K562 (cell line): ENCODE results near the gene ZNRF2. TPM values are rescaled to one million over a fixed set of nuclear protein-coding genes. Genes with fewer than 3 reads are reported as not detected.
"Not testable (repeated sequence)": the region's sequence is repeated elsewhere in the genome, so short reads cannot be mapped to it uniquely, and the experiment has no call there.

ENCODE experiments used
- ATAC-seq: fragments of 200-7000 bp; cut with Tn5 transposase; 3 replicates; pipeline ENCODE4 v1.9.1; 2020; ENCODE audit warnings: moderate library complexity
- BruUV-seq: library from RNA; stranded (reverse); fragments of 400-500 nt; replicated peaks from 2 replicates; lab custom pipeline; 2021; lab: Mats Ljungman, UMichigan
- CTCF ChIA-PET: fragments of 300-600 bp; formaldehyde crosslinking; extraction: SDS; loops from one replicate; lab custom pipeline; 2021; ENCODE audit warnings: low intra/inter-chr PET ratio; lab: Yijun Ruan, JAX
- POLR2A ChIA-PET: fragments of 300-600, 350-650 bp; sonication (Branson Sonifier 250); formaldehyde crosslinking; extraction: SDS; loops from one replicate; lab custom pipeline; 2021; ENCODE audit warnings: antibody characterized with exemption, inconsistent platforms; lab: Yijun Ruan, JAX
- DNase-seq, 4 experiments: peaks; one replicate each; pipeline versions ENCODE4 v3.0.0 to v3.0.0-alpha.2; 2011 to 2018; ENCODE audit warnings: low spot score in 3 of 4, mixed read lengths in 3 of 4; ENCODE audit errors: extremely low read depth in 1 of 4
- FAIRE-seq: peaks from 2 replicates; lab custom pipeline; 2011; peaks lifted over from hg19 to GRCh38; lab: Jason Lieb, UNC
- H2AFZ ChIP-seq: 2 replicates; pipeline ENCODE4 v1.6.0; 2011; ENCODE audit warnings: low read depth, low read length, control low read depth, inconsistent platforms
- H3K27ac ChIP-seq: fragments of 200-600 bp; 3 replicates; pipeline ENCODE4 v1.8.0; 2011; ENCODE audit warnings: low read depth, mild to moderate bottlenecking, control low read depth, inconsistent platforms, low read length, moderate library complexity, mixed read lengths; ENCODE audit errors: extremely low read depth
- H3K27me3 ChIP-seq, 2 experiments: fragments of 300-600 bp in 1 of 2; 2 replicates in 1 of 2; 3 replicates in 1 of 2; pipeline versions ENCODE4 v1.6.0 to v1.8.0; 2011; ENCODE audit warnings: inconsistent platforms in 2 of 2, low read length in 2 of 2, mild to moderate bottlenecking in 1 of 2, mixed read lengths in 1 of 2, moderate library complexity in 1 of 2; ENCODE audit not compliant: control insufficient read depth in 2 of 2, insufficient read depth in 2 of 2
- H3K36me3 ChIP-seq: fragments of 300-600 bp; 3 replicates; pipeline ENCODE4 v1.8.0; 2011; ENCODE audit warnings: mild to moderate bottlenecking, low read length, inconsistent platforms; ENCODE audit not compliant: control insufficient read depth, insufficient read depth
- H3K4me1 ChIP-seq, 2 experiments: fragments of 200-600 bp in 1 of 2; replicated peaks in 1 of 2; 2 replicates in 1 of 2; 3 replicates in 1 of 2; pipeline versions ENCODE4 v1.5.1 to v1.8.0; 2011; ENCODE audit warnings: inconsistent platforms in 2 of 2, low read length in 2 of 2, mild to moderate bottlenecking in 1 of 2, mixed read lengths in 1 of 2, moderate library complexity in 1 of 2; ENCODE audit not compliant: control insufficient read depth in 2 of 2, insufficient read depth in 2 of 2
- H3K4me2 ChIP-seq: 2 replicates; pipeline ENCODE4 v1.6.1; 2011; ENCODE audit warnings: low read length, control low read depth, inconsistent platforms, mixed read lengths; ENCODE audit not compliant: insufficient read depth
- H3K4me3 ChIP-seq: fragments of 200-600 bp; sonication (generic), shearing (Covaris generic); 2 replicates; pipeline ENCODE4 v1.5.1; 2016; ENCODE audit warnings: control low read depth, inconsistent platforms
- H3K79me2 ChIP-seq: fragments of 200-600 bp; 3 replicates; pipeline ENCODE4 v1.8.0; 2011; ENCODE audit warnings: low read length, inconsistent platforms; ENCODE audit not compliant: control insufficient read depth, insufficient read depth
- H3K9ac ChIP-seq, 2 experiments: 2 replicates each; pipeline versions ENCODE4 v1.6.0 to v1.6.1; 2011; ENCODE audit warnings: low read depth in 2 of 2, low read length in 2 of 2, control low read depth in 1 of 2, inconsistent platforms in 1 of 2, mild to moderate bottlenecking in 1 of 2, mixed read lengths in 1 of 2; ENCODE audit not compliant: insufficient read depth in 1 of 2
- H3K9me1 ChIP-seq: one replicate; pipeline ENCODE4 v1.6.0; 2011; ENCODE audit warnings: inconsistent platforms, mild to moderate bottlenecking, low read length, moderate library complexity; ENCODE audit not compliant: control insufficient read depth, insufficient read depth
- H3K9me3 ChIP-seq: replicated peaks from 2 replicates; pipeline ENCODE4 v1.5.1; 2011; ENCODE audit warnings: low read depth, low read length, inconsistent platforms; ENCODE audit not compliant: control insufficient read depth, insufficient read depth
- H4K20me1 ChIP-seq: replicated peaks from 2 replicates; pipeline ENCODE4 v1.6.1; 2011; ENCODE audit warnings: low read length, inconsistent platforms, mixed read lengths; ENCODE audit not compliant: control insufficient read depth, insufficient read depth
- ARID1B ChIP-seq: fragments of 450-650 bp; IDR thresholded peaks from 2 replicates; pipeline ENCODE4 v1.6.1; 2016; ENCODE audit warnings: antibody characterized with exemption, mild to moderate bottlenecking, inconsistent platforms
- ATF7 ChIP-seq: fragments of 450-650 bp; IDR thresholded peaks from 2 replicates; pipeline ENCODE4 v1.7.1; 2014; ENCODE audit warnings: mild to moderate bottlenecking, moderate library complexity
- DPF2 ChIP-seq: fragments of 450-650 bp; IDR thresholded peaks from 2 replicates; pipeline ENCODE4 v1.6.1; 2016
- ESRRA ChIP-seq: fragments of 450-650 bp; IDR thresholded peaks from 2 replicates; pipeline ENCODE4 v1.6.1; 2014; ENCODE audit warnings: low read depth, mild to moderate bottlenecking, moderate library complexity, borderline replicate concordance
- FOSL1 ChIP-seq: fragments of 200-800 bp; sonication (Bioruptor generic); conservative IDR thresholded peaks from 2 replicates; pipeline ENCODE4 v1.6.1; 2016; ENCODE audit warnings: missing genetic modification characterization, missing compliant biosample characterization
- KDM1A ChIP-seq, 2 experiments: fragments of 450-650 bp; IDR thresholded peaks; 2 replicates each; pipeline ENCODE4 v1.6.1; 2016; ENCODE audit warnings: mild to moderate bottlenecking in 2 of 2
- SOX6 ChIP-seq: fragments of 450-650 bp; IDR thresholded peaks from 2 replicates; pipeline ENCODE4 v1.6.1; 2014; ENCODE audit warnings: mild to moderate bottlenecking
- ZFX ChIP-seq: sonication (generic); formaldehyde crosslinking; IDR thresholded peaks from 2 replicates; pipeline ENCODE4 v1.8.0; 2022; ENCODE audit warnings: mild to moderate bottlenecking, missing genetic modification reagents, moderate library complexity
- WGBS: fragments of 100-300 bp; shearing (Covaris generic); methylation state at CpG from one replicate; pipeline ENCODE4 v1.1.6; 2016; ENCODE audit warnings: low coverage, mixed read lengths; ENCODE audit not compliant: insufficient coverage; ENCODE audit errors: missing lambda C conversion rate; 5-methylcytosine and 5-hydroxymethylcytosine counted together
- in situ Hi-C: fragments of 300-500 bp; cut with MboI; formaldehyde crosslinking; loops from 4 replicates; pipeline ENCODE4 v1.15.0; 2018; ENCODE audit warnings: inconsistent platforms, mixed read lengths
- intact Hi-C: fragments of 100-400 bp; cut with micrococcal nuclease; formaldehyde crosslinking; loops from 2 replicates; pipeline ENCODE4 v1.14.2; 2022
- polyA plus RNA-seq, 8 experiments: library from polyadenylated mRNA; depleted of rRNA in 4 of 8; stranded (reverse) in 5 of 8; unstranded in 3 of 8; fragments of >200 nt; fragmentation: Nextera tagmentation in 2 of 8; fragmentation: Illumina TruSeq in 1 of 8; extraction: Ambion mirVana in 2 of 8; extraction: Trizol in 1 of 8; gene quantifications; 2 replicates each; pipeline versions ENCODE4 v1.2.1 to v1.2.3, GENCODE V29; 2011 to 2014; ENCODE audit warnings: inconsistent platforms in 1 of 8, missing spikeins in 1 of 8
- total RNA-seq, 7 experiments: library from RNA; depleted of rRNA in 6 of 7; stranded (reverse); fragments of >200 nt in 6 of 7; fragmentation: Illumina TruSeq in 2 of 7; extraction: Trizol in 2 of 7; gene quantifications; 2 replicates each; pipeline versions ENCODE4 v1.2.1 to v1.2.3, GENCODE V29; 2011 to 2021; ENCODE audit warnings: low replicate concordance in 1 of 7
- TF ChIP-seq, protein P1 (sequence below), 2 experiments: fragments of 450-650 bp in 1 of 2; sonication (generic) in 1 of 2; formaldehyde crosslinking in 1 of 2; IDR thresholded peaks in 1 of 2; conservative IDR thresholded peaks in 1 of 2; 2 replicates each; pipeline versions ENCODE4 v1.6.1 to v1.8.1; 2016 to 2023; ENCODE audit warnings: mild to moderate bottlenecking in 2 of 2, moderate library complexity in 2 of 2, inconsistent platforms in 1 of 2, missing genetic modification reagents in 1 of 2
- TF ChIP-seq, protein P2 (sequence below): sonication (generic); IDR thresholded peaks from 2 replicates; pipeline ENCODE4 v1.6.1; 2016
- TF ChIP-seq, protein P3 (sequence below): fragments of 450-650 bp; IDR thresholded peaks from 2 replicates; pipeline ENCODE4 v1.6.1; 2016

The ZNRF2 gene
- total and polyA plus RNA-seq, 9 of the 15 experiments (the other 6 are each of a cell fraction or from before 2014, with no cell fraction given), result 1.1 to 13.9 (median 5.5) TPM

DNA sequence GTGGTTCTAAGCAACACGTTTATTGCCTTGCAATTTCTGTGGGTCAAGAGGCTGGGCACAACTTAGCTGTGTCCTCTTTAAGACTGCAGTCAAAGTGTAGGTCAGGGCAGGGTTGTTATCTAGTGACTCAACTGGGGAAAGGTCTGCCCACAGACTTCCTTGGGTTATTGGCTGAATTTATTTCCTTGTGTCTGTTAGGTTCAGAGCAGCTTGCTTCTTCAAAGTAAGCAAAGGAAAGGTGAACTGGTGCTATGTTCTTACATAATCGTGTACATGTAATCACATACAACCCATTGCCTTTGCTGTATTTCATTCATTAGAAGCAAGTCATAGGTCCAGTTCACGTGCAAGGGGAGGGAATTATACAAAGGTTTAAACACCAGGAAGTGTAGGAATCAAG, 5.9 kb downstream of the ZNRF2 start (continued):
- TF ChIP-seq, protein P1, sequence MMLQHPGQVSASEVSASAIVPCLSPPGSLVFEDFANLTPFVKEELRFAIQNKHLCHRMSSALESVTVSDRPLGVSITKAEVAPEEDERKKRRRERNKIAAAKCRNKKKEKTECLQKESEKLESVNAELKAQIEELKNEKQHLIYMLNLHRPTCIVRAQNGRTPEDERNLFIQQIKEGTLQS (IDR thresholded peaks at IDR 0.05), result 0 out of 2 replicates have a peak, but pooled peaks have one; percentile 9
- TF ChIP-seq, protein P1 (CRISPR knock-in tag; conservative IDR thresholded peaks at IDR 0.05), result not testable (repeated sequence)
- TF ChIP-seq ARID1B (peak; percentile 50), FOSL1 (0 out of 2 replicates have a peak, but pooled peaks have one; percentile 30), DPF2 (peak; percentile 41; the same call in 1 of the 2 replicates)
- TF ChIP-seq, protein P2, sequence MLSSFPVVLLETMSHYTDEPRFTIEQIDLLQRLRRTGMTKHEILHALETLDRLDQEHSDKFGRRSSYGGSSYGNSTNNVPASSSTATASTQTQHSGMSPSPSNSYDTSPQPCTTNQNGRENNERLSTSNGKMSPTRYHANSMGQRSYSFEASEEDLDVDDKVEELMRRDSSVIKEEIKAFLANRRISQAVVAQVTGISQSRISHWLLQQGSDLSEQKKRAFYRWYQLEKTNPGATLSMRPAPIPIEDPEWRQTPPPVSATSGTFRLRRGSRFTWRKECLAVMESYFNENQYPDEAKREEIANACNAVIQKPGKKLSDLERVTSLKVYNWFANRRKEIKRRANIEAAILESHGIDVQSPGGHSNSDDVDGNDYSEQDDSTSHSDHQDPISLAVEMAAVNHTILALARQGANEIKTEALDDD, result peak; percentile 53; the same call in 1 of the 2 replicates
- TF ChIP-seq, protein P3, sequence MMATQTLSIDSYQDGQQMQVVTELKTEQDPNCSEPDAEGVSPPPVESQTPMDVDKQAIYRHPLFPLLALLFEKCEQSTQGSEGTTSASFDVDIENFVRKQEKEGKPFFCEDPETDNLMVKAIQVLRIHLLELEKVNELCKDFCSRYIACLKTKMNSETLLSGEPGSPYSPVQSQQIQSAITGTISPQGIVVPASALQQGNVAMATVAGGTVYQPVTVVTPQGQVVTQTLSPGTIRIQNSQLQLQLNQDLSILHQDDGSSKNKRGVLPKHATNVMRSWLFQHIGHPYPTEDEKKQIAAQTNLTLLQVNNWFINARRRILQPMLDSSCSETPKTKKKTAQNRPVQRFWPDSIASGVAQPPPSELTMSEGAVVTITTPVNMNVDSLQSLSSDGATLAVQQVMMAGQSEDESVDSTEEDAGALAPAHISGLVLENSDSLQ, result 0 out of 2 replicates have a peak, but pooled peaks have one; percentile 32

DNA sequence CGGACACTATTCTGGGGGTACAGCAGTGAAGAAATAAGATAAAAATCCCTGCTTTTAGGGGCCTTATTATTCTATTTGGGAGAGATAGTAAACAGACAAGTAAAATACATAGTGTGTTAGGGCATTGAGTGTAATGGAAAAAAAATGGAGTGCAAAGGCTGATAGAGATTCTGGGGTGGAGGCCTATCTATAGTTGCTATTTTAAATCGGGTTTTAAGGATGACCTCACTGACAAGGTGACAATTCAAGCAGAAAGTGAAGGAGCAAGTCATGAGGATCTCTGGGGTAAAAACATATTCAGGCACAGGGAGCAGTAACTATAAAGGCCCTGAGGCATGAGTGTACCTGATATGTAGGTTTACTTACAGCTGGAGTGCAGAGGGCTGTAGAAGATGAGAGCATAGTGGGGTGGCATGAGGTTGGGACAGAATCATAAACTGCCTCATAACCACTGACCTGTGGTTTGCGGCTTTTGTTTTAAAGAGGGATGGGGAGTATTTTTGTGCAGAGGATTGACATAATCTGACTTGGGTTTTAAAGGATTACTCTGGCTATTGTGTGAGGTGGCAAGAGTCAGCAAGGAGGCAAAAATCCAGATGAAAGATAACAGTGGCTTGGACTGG, 8.1 kb downstream of the ZNRF2 start:
- H3K4me2 ChIP-seq, in situ Hi-C loops, CTCF ChIA-PET, ATAC-seq, H3K27me3 ChIP-seq, H3K9ac ChIP-seq, H2AFZ ChIP-seq, BruUV-seq, FAIRE-seq, intact Hi-C loops, POLR2A ChIA-PET, DNase-seq, H3K9me3 ChIP-seq, H3K27ac ChIP-seq, H3K36me3 ChIP-seq, H3K4me3 ChIP-seq: not testable (repeated sequence)
- Histone ChIP-seq H3K79me2 (peaks cover 80% of the 10 kb centered on the region), H3K4me1 (peaks cover 7 to 27% of the 10 kb centered on the region in 2 experiments; a peak in 4 of 5 replicates)
- TF ChIP-seq SOX6 (peak; percentile 50; the same call in 1 of the 2 replicates), ATF7 (peak; percentile 62; the same call in 1 of the 2 replicates), KDM1A (IDR thresholded peaks at IDR 0.05) (peak; percentile 13 to 58; a peak in 2 of 4 replicates), ESRRA (0 out of 2 replicates have a peak, but pooled peaks have one; percentile 31), ZFX (0 out of 2 replicates have a peak, but pooled peaks have one; percentile 28)
- TF ChIP-seq, protein P1 (IDR thresholded peaks at IDR 0.05), result 0 out of 2 replicates have a peak, but pooled peaks have one; percentile 28
- TF ChIP-seq, protein P1 (CRISPR knock-in tag; conservative IDR thresholded peaks at IDR 0.05), result not testable (repeated sequence)
- TF ChIP-seq, protein P3, result peak; percentile 10; the same call in 1 of the 2 replicates
- TF ChIP-seq, all 486 proteins: peak for 7; not testable (repeated sequence) for 479
- H3K9me1 ChIP-seq, H4K20me1 ChIP-seq: not testable (repeated sequence)
- WGBS, result 50% methylated on average over 3 of the region's 3 CpGs
